Kidney tubule cell (primary cell): ENCODE measurements around the gene ACSS1.
"Not testable (repeated sequence)": the region's sequence is repeated elsewhere in the genome, so short reads cannot be mapped to it uniquely, and the experiment has no call there.

Experiments used
- DNase-seq: peaks from one replicate; pipeline ENCODE4 v3.0.0-alpha.2; 2018; ENCODE audit warnings: low spot score

ACSS1 gene

DNA sequence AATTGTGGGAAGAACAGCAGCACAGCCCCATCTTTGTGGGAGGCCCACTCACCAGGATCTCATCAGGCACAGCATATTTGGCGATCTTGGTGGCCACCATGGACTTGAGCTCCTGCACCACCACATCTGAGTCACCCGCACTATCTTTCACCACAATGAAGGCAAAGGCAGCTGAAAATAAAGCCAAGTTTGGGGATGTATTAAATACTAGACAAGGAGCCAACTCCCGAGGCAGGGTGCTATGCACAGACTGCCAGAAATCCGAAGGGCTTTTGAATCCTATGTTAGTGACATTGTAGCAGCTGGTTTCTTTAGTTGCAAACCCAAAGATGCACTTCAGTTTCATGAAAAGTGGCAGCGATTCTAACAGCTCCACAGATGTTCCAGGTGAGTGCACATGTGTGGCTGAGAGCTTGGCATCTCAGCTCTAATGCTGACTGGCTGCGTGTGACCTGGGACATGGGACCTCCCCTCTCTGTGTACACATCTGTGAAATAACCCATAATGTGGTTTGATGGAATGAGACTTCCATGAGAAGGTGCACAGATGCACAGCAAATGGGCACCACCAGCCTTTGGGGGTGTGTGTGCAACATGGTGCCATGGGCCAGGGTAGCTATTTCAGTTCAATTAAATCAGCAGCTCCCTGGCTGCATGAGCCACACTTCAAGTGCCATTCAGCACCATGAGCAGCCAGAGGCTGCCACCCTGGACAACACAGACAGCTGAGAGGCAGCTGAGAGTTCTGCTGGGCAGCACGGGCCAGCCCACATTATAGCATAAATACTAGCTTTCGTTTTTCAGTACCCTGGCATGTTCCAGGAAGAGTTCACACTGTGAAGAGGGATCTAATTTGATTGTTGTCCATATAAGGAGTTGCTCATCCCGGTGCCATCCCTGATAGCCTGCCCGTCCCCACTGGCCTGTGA lies 48.5 kb downstream of the ACSS1 start:
- DNase-seq, result peak; percentile 19

DNA sequence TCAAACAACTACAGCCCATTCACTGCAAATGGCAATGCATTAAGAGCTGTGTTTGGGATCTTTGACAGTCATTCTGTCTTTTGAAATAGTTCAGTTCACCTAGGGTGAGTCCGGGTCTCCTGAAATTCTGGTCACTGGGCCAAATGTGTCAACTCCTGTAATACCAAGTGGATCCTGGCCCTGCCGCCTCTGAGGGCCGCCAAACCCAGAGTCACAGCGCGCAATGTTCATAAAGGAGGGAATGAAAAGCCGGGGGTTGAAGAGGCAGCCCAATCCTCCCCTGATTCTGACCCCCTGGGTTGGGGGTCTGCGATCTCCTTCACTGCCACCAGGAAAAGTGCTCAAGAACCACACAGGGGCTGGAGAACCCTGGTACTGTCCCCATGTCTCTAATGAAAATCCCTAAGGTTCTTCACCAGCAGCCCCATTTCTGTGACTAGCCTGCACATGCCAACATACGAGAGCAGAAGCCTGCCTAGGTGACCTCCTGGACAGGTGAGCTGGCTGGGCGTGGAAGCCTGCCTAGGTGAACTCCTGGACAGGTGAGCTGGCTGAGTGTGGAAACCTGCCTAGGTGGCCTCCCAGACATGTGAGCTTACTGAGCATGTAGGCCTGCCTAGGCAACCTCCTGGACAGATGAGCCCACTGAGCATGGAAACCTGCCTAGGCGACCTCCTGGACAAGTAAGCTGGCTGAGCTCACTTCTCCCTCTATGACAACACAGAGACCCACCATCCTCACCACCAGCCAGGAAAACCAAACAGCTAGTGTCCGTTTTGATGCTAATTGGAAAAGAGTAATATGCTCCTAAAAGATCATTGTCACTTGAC lies 49.3 kb downstream of the ACSS1 start:
- no peak for DNase-seq

DNA sequence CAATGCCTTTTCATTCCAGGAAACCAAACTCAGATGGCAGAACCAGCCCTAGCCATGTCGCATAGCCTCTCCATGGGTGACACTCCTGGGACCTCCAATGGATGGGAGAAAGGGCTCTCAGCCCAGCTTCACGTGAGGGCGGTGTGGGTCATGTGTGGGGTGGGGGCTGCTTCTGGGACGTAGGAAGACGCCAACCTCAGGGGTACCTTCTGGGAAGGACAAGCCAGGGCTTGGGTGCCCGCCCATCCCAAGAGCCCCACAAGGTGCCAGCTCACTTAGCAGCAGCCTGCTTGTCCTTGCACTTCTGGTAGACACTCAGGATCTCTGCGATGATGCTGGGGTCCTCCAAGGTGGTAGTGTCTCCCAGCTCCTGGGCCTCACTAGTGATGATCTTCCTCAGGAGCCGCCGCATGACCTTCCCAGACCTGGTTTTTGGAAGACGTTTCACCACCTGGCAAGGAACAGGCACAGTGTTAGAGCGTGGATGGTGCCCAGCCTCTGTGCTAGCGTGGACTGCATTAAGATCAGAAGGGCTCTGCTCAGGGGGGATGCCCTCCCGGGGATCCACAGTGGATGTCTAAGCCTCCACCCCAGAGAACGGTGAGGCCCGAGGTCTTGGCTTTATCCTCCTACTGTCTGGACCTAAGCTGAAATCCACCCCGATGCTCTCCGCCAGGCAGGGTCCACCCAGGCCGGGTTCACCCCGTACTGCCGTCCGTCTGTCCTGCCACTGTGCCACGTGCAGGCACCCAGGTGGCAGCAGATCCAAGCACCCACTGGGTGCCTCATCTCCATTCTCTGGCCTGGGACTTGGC lies 50.2 kb downstream of the ACSS1 start:
- DNase-seq, result no peak

GRCh38 chr20:25006431-25007167 lies 51.3 kb downstream of the ACSS1 start:
- DNase-seq, result no peak

GRCh38 chr20:25005661-25006060 lies 52.3 kb downstream of the ACSS1 start:
- DNase-seq, result no peak

DNA sequence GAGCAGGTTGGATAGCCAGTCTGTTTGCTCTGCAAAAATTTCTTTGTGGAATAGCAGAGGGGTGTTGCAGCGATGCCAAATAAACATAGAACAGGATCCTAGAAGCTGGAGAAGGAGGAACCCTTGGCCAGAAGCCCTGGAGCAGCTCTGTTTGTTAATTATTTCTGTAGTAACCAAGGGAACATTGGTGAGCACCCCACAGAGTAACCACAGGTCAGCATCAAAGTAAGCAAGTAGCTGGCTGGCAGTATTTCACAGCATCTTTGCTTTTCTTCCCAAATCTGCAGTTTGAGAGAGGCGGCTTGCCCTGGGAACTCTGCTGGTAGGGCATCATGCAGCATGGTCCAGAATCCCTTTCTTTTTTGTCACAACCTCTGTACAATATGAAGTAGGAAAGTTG lies 52.7 kb downstream of the ACSS1 start:
- DNase-seq, result peak; percentile 60

DNA sequence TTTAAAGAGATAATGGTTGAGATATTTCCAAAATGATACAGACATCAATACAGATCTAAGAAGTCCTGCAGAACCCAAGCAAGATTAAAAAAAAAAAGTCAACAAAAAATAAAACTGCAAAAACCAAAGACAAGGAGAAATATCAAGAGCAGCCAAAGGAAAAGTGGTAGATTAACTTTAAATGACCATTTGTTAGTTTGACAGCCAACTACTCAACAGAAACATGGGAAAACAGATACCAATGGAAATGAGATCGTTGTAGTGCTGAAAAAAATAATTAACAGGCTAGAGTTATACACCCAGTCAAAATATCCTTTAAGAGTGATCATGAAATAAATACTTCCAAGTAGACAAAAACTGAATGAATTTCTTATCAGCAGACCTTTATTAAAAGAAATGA lies 54.9 kb downstream of the ACSS1 start:
- no peak for DNase-seq

DNA sequence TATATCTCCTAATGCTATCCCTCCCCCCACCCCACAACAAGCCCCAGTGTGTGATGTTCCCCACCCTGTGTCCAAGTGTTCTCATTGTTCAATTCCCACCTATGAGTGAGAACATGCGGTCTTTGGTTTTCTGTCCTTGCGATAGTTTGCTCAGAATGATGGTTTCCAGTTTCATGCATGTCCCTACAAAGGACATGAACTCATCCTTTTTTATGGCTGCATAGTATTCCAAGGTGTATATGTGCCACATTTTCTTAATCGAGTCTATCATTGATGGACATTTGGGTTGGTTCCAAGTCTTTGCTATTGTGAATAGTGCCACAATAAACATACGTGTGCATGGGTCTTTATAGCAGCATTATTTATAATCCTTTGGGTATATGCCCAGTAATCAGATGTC lies 56.6 kb downstream of the ACSS1 start:
- DNase-seq, result not testable (repeated sequence)

DNA sequence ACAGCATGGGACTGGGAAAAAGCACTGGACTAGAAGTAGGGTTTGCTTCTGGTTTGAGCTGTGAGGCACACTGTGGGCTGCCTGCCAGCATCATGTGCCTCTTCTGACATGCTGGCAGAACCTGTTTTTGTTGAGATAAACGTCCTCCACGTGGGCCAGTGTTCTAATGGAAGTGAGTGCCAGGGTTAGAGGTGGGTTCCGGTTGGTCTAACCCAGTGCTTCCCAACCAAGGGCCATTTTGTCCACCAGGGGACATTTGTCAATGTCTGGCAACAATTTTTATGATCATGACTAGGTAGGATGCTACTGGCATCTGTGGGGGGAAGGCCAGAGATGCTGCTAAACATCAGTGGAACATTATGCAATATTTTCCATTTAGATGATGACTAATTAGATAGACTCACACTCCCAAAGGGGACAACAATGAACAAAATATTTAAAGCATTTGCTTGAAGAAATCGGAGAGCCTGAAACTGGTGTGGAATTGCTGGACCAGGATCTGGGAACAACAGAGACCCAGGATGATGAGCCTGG lies 57.6 kb downstream of the ACSS1 start:
- DNase-seq, result peak; percentile 59

DNA sequence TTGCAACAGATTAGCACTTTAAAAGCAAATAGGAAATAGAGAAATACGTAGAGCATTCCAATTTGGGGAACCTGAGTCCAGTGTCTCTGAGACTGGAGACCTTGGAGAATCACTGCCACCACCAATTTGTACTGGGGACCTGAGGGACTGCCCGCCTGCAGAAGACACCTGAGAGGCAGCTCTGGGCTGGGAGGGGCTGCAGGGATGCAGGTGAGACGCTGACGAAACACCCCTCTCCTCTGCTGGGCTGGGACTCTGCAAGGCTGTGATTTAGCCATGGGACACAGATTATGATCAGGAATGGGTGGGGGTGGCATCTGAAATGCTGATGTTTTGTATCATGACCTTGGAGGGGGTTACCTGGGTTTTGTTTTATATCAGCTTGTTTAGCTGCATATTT lies 58.4 kb downstream of the ACSS1 start:
- DNase-seq, result no peak

DNA sequence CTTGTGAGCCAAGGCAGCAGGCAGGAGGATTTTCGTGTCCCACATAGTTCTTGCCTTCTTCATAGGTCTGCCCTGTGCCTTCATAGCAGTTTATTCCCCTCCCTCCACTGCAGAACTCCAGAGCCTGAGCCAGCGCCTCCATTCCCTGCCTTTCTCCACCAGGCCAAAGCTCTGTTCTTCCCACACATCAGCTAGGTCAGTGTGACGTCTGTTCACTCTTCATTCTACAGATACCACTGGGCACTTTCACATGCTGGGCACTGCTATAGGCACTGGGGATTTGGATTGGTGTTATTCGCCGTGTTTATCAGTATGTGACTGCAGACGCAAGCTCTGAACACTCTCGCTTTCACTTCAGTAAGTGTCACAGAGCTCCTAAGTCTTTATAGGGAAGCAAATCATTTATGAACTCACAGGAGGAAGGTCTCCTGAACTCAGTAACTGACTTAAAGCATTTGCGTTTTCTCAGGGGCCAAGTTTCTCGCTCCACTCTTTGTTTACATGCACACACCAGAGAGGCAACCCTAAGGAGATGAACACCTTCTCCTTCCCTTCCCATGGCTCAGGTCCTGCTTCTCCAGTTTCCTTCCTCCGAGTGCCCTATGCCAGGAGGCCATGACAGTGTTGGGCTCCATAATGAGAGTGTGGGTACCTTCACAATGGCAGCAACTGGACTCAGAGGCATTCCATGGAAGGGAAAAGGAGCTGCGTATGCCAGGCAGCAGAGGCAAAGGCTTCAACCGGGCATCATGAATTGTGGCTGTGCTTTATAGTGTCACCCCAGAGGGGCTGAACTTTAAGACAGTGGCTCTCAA lies 59.1 kb downstream of the ACSS1 start:
- DNase-seq, result no peak

GRCh38 chr20:24998121-24998520 lies 59.8 kb downstream of the ACSS1 start:
- DNase-seq, result no peak

DNA sequence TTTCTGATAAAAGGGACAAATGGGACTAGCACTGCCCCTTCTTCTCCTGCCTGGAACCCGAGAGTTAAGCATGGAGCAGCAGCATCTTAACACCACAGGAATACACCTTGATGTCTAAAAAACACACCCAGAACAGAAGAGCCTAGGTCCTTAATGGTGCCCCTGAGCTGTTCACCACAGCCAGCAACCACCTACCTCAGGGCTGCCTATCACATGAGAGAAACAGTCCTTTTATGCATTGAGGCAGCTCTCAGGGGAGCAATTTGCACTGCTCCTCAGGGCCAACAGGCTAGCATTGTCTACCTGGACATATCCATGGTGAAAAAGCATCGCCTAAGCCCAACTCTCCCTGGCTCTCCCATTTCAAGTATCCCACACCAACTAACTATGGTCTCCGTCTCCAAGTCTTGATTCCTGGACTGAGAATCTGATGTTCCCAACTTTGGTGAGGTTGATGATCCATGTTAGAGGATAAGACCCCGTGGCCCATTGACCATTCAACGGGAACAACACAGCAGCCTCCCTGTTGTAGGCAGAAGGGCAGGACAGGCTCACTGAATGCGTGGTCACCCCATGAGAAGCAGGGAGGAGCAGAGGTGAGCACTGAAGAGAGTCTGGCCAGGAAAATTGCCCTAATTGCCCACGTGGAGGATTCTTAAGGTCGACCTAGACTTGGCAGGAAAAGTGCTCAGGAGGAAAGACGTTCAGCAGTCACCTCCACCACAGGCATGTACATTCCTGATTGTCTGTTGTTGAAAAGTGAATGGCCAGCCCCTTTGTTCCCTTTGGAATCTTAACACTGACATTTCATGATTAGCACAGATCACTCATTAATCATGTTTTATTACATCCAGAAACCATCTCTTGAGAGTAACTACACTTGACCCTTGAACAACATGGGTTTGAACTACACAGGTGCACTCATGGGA lies 61.2 kb downstream of the ACSS1 start:
- no peak for DNase-seq

DNA sequence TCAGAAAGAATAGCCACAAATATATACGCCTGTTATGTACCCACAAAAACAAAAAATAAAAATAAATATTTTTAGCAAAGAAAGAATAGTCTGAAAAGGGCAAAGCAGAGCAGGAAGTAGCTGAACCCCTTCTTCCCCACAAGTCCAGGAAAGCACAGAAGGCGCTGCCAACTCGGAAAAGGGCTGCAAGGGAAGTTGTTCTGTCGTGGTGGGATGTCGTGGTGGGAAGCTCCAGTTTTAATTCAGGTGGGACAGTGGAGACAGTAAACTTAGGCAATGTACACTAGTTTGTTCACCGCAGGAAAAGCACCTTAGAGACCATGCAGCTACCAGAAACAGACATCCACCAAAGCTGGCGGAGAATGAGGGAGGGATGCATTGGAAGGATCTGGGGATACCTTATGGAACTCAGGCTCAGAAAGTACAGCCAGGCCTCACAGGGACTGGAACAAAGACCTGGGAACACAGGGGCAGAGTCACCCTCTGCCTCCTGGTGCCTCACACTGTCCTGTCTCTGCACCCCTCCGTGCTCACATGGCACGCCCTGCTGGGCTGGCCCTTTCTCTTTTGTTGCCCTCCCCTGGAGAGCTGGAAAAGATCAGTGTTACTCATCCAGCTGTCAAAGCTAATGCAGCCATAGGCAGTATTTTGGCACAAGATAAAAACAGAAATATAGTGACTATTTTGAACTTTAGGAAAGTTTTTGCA lies 62.0 kb downstream of the ACSS1 start:
- DNase-seq, result no peak

DNA sequence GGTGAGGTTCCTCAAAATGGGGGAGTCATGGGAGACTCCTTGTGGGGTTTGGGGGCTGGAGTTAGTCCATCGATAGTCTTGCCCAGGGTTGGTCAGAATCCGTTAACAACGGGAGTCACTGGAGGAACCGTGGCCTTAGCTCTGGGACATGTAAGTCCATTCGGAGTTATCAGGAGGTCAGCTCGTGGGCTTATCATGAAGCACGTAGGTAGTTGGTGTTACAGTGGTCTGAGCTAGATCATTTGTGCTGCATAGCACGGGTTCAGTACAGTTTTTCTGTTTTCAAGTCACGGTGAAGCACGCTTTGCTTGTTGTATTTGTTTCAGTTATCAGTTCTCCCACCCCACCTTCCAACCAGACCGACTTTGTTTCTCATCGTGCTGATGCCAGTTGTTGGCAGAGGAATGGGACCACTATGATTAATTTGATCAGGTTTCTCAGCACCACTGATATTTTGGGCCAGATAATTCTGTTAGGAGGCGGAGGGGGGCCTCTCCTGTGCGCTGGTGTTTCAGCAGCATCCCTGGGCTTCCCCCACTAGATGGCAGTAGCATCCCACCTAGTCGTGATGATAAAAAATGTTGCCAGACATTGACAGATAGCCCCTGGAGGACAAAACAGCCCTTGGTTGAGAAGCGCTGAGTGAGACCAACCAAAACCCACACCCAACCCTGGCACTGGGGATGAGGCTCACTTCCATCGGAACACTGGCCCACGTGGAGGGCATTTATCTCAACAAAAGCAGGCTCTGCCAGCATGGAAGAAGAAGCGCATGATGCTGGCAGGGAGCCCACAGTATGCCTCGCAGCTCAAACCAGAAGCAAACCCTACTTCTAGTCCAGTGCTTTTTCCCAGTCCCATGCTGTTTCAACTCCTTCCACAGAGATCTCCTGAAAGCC lies 63.2 kb downstream of the ACSS1 start:
- peak; percentile 73 for DNase-seq

GRCh38 chr20:24994186-24994465 lies 63.8 kb downstream of the ACSS1 start:
- DNase-seq, result no peak

DNA sequence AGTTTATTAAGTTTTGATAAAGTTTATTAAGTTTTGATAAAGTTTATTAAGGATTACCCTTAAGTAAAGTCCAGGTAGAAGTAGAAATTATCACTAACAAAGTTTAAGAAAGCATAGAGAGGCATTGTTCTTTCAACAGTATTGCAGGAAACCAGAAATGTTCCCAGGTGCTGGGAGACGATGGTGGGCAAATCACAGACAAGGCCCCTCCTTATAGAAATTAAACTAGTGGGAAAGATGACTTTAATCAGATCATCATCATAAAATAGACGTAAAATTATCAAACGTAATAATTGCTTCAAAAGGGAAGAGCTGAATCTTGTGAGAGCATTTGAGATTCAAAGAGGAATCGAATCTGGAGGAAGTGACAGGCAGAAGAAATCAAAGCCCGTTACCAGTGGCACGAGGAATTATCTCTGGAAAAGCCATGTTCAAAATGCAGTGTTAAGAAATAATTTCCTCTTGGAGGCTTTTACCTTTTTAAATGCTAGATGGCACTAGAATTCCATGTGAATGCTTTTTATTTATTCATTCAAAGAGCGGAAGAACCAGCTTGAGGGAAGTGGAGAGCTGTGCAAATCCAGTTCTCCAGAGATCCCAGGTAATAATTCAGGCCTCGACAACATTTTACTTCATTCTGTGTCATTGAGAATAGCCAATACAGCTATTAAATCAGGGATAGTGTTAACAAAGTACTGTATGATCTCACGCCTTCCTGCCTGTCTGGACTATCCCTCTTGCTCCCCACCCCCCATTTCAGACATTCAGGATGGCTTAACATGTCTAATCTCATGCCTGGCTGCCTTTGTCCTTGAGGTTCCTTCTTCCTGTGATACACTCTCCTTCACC lies 64.4 kb downstream of the ACSS1 start:
- peak; percentile 65 for DNase-seq
